Gastroesophageal sphincter (tissue), 3 donors: ENCODE results near the gene TM4SF5.

Source experiments
- CTCF ChIP-seq, 4 experiments: fragments of 200-600 bp in 2 of 4; fragments of 450-650 bp in 2 of 4; sonication (generic) in 1 of 4; IDR thresholded peaks; one replicate each; pipeline ENCODE4 v1.5.1; 2017 to 2019; ENCODE audit warnings: antibody characterized with exemption in 4 of 4, mild to moderate bottlenecking in 2 of 4, moderate library complexity in 2 of 4
- EP300 ChIP-seq: sonication (generic); formaldehyde crosslinking; IDR thresholded peaks from one replicate; pipeline ENCODE4 v1.6.1; 2017; ENCODE audit warnings: antibody characterized with exemption, mild to moderate bottlenecking
- POLR2A ChIP-seq, 2 donors: fragments of 450-650 bp; IDR thresholded peaks; one replicate each; pipeline ENCODE4 v1.6.1; 2017; ENCODE audit warnings: antibody characterized with exemption in 2 of 2, mild to moderate bottlenecking in 2 of 2, moderate library complexity in 1 of 2
- POLR2AphosphoS5 ChIP-seq: sonication (generic); formaldehyde crosslinking; IDR thresholded peaks from one replicate; pipeline ENCODE4 v1.6.1; 2017; ENCODE audit warnings: antibody characterized with exemption

- TF ChIP-seq POLR2AphosphoS5 (no peak), CTCF (IDR thresholded peaks at IDR 0.05) (no peak), POLR2A (IDR thresholded peaks at IDR 0.05) (no peak), EP300 (no peak)
These were observed 47.0 kb upstream of the TM4SF5 start for GRCh38 chr17:4724650-4725049.
